Measurements from ENCODE around the gene FSHB.
"Not testable (repeated sequence)": the region's sequence is repeated elsewhere in the genome, so short reads cannot be mapped to it uniquely, and the experiment has no call there.

Gene FSHB

GRCh38 chr11:30230714-30231113 is at the start of gene FSHB:
FSHB (plus strand) TSS chr11:30231014; CDS start chr11:30231903, 889 bp downstream.
- no peak for DNase-seq

DNA sequence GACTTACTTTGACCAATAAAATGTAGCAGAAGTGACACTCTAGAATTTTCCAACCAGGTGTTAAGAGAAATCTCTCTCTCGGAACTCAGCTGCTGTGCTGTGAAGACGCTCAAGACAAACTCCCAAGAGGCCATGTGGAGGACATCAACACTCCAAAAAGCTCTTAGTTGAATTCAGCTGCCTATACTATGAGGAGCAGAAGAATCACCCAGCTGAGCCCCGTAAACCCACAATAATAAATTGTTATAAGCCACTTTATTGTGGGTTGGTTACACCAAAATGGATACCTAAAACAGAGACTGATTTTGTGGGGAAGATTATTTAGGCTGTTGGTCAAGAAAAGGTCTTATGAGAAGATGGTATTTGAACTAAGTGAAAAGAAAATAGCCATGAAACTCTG is 44.1 kb upstream of the FSHB start:
- DNase-seq = no peak

- DNase-seq = no peak
These were observed 38.2 kb upstream of the FSHB start for GRCh38 chr11:30192620-30193019.

GRCh38 chr11:30196400-30197206 is 34.2 kb upstream of the FSHB start:
- no peak for DNase-seq

- DNase-seq = no peak
These were observed 32.9 kb upstream of the FSHB start for GRCh38 chr11:30197869-30198268.

DNA sequence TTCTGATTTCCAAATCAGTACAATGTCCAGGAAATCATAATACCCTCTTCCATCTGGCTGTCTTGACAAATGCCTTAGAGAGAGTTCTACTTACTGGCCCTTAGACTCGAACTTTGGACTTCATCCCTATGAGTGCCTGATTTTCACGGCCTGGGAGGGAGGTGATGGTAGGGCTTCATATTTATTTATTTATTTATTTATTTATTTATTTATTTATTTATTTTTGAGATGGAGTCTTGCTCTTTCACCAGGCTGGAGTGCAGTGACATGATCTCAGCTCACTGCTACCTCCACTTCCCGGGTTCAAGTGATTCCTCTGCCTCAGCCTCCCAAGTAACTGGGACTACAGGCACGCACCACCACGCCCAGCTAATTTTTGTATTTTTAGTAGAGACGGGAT is 27.8 kb upstream of the FSHB start:
- DNase-seq = not testable (repeated sequence)

- DNase-seq = no peak
These were observed 27.0 kb upstream of the FSHB start for GRCh38 chr11:30203850-30204249.

DNA sequence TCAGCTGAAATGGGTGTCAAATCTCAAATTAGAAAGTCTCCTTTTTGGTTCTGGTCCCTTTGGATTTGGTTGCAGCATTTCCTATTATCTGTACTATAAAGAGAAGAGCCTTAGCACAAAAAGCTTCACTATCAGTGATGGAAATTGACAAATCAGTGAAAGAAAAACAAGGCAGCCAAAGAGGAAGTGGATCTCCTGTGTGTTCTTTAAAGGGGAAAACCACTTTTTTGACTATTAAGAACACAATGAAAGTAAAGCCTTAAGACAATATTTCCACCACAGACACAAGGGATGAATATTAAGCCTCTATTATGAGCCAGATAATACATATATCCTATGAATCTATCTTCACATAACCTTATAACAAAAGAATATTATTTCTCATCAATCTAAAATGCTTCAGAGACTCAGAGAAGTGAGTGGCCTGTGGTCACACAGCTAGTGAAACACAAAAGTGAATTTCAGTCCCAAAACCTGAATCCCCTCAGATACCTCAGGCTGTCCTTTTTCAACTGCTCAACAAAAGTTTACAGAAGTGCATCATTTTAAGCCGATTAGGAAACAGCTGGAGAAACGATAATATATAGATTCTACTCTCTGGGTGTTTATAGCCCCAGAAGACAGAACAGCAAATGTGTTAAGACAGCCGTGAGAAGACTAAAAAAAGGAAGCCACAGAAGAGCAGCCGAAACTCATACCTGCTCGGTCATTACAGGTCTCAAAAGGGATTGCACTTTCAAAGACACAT is 24.4 kb upstream of the FSHB start:
- DNase-seq = no peak

DNA sequence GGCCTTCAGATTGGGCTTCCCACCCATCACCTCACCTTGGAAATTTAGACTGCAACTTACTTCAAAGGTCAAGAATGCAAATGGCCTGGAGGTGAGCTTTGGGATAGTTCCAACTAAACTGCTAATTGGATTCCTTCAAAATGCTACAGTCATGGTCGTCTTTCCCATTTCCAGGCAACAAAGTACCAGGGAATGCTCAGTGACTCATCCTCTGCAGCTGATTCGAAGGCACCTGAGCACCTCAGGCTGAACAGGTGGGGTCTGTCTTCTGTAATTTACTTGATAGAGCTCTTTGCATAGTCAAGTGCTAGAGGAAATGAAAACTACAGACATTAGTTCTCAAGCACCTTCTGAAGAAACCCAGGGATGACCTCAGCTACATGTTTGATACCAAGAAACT is 20.5 kb upstream of the FSHB start:
- no peak for DNase-seq

DNA sequence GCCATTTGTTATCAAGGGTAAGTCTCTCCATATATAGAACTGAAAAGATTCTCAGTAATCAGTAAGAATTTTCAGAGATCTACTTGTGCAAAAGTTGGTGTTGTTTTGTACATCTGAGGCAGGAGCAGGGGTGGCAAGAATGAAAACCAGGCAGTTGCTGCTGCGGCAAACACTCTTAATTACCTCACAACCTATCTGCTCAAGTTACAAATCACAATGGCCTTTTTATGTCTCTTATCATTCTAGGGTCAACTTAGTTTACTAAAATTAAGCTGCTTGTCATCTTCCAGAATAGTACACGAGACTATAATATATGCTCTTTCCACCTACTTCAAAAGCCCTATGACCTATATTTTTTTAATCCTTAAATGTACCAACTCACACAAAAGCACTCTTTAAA is 14.3 kb upstream of the FSHB start:
- DNase-seq = no peak

DNA sequence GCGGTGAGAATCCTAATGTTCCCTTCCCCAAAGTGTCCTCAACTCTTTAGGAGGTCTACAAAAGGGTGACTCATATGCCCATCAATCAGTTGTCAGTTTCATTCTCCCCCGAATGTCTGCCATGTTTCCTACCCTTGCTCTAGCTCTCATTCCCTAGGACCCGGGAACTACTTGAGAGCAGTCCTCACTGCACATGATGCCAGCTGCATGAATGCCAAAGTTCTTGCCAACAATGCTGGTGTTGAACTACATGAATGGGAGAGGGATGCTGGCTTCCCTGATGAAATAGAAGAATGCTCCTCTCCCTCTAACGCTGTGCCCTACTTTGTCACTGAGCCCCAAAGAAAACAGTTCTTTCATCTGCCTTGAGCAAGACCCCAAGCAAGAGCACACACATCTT is 12.5 kb upstream of the FSHB start:
- DNase-seq = no peak

DNA sequence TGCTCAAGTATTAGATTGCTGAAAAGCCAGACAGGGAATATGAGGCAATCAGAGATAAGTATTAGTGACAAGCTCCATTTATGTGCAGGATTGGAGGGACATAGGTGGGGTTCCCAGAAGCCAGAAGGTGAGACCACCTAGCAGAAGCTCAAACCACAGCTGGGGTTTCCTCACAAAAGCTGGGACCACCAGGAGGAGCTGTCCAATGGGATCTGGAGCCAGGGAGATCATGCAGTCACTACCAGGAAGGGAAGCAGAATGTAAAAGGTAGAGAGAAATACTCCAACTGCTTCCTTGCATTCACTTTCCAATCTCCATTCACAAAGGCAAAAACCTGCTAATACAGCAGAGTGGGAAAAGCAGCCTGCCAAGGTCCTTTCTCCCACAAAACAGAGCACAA is 5.2 kb upstream of the FSHB start:
- no peak for DNase-seq

GRCh38 chr11:30228323-30228884 is 2.4 kb upstream of the FSHB start:
- DNase-seq = no peak

- DNase-seq = no peak
These were observed 8.2 kb downstream of the FSHB start for GRCh38 chr11:30239025-30239424.

DNA sequence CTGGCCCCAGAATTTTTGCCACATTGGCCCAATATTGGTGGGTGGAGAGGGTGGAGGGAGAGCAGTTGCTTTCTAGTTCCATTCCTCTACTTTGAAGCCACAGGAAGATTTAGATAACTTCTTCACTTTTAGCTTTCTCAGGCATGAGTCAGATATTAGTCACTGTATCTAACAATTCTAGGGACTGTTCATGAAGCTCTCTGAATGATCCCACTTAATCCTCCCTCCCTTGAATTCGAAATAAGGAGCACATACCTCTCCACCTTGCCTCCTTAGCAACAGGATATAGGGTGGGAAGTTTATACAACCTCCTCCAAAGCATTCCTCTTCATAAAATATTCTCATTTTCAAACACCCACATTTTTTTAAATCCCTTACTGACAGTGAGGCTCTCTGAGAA is 13.5 kb downstream of the FSHB start:
- DNase-seq = peak; percentile 9

DNA sequence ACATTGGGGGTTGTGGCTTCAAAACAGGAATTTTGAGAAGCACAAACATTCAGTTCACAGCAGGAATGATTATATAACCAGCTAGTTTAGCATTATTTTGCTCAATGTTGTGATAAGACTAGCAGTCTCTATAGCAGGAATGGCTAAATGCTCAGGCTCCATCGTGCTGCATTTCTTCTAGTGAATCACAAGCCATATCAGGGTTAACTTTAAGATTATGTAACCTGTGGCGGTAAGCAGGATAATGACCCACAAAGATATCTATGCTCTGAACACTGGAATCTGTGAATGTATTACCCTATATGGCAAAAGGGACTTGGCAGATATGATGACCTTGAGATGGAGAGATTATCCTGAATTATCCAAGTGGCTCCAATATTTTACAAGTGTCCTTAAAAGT is 14.8 kb downstream of the FSHB start:
- DNase-seq = no peak

DNA sequence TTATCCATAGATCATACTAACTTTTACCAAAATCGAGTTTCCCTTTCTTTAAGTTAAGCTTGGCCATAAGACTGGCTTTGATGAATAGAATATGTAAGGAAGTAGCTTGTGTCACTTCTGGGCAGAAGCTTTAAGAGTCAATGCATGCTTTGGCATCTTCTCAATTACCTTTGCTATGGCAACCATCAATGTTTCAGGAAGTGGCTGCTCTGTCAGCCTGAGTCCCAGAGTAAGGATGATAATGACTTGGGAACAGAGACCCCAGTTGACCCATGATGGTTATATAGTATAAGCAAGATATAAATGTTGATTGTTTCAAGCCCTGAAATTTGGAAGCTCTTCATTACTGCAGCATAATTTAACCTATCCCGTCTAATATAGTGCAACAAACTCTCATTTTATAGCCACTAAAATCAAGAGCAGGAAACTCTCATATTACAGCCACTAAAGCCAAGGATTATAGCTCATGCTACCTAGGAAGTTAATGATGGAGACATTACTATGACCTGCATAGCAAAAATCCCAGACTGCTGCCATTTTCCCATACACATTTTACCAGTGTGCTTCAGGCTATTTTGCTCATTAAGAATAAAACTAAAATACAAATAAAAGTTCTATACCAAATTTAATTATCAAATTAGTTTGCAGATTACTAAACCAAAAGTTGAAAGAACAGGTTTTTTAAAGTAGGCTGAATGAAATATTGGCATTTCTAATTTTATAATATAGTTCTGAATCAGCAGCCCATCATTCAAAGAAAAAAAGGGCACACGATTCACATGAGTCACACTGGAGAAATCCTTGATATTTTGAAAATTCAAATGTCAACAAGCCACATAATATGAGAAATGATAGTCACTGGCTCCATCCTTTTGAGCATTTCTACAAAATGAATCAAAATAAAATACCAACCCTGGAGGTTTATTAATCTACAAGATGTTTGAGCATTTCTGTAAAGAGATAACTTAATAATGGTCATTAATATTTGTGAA is 23.8 kb downstream of the FSHB start:
- DNase-seq = no peak

GRCh38 chr11:30255637-30256036 is 24.8 kb downstream of the FSHB start:
- DNase-seq = no peak

- DNase-seq = no peak
These were observed 26.2 kb downstream of the FSHB start for GRCh38 chr11:30257058-30257457.

- no peak for DNase-seq
These were observed 27.9 kb downstream of the FSHB start for GRCh38 chr11:30258679-30259078.

DNA sequence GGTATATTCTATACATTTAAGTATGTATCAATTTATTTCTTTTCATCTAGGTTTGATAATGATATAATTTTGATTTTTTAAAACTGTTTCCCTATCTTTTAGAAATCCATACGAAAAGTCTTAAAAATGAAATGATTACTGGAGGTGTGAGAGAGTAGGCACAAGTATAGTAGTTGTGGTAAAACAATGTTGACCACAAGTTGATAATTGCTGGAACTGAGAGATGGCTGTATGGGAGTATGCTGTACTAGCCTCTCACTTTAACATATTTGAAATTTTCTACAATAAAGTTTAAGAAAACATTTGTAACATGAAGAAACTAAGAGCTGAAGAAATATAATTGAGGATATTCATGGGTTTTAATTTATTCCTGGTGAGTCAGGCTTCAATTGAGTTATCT is 30.0 kb downstream of the FSHB start:
- no peak for DNase-seq

DNA sequence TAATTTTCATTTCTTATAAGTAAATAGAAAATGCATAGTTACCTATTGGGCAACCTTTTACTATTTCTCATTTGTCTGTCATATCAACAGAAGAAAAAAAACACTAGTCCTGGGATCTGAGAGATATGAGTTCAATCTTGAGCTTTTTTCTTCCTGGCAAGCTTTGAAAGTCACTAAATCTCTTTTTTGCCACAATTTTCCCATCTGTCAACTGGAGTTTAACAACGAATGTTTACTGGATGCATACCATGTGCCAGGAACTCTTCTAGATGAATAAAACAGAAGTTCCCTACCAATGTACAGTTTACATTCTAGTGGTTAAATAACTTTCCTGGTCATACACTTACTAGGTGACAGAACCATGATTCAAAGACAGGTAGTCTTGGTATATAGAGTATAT is 31.0 kb downstream of the FSHB start:
- DNase-seq = no peak

GRCh38 chr11:30268638-30269037 is 37.8 kb downstream of the FSHB start:
- DNase-seq = not testable (repeated sequence)

All from HCEC 1CT (cell line).